Measurements from ENCODE around the gene NCK2. TPM values are rescaled to one million over a fixed set of nuclear protein-coding genes. Genes with fewer than 3 reads are reported as not detected.

The NCK2 gene
- total RNA-seq, 1 experiment from 2014 or later, result 45.4 TPM

GRCh38 chr2:105936954-105937353, 192.2 kb downstream of the NCK2 start:
- ATAC-seq (no peak), DNase-seq (no peak)
- intact Hi-C loops (cut with micrococcal nuclease), result no loop called here
- H3K27me3 ChIP-seq (ENCODE audit: low read length), result no peaks in the 10 kb centered on the region
- no peaks in the 10 kb centered on the region for H3K9me2 ChIP-seq (replicated peaks; ENCODE audit: low read length)
- no peak overlapping the region for H3K27ac ChIP-seq (ENCODE audit: low read length)
- H2AFZ ChIP-seq (ENCODE audit: low read length), result no peak overlapping the region
- ChIA-PET CTCF (no interaction called here), POLR2A (ENCODE audit: unreplicated experiment) (no interaction called here)
- no peaks in the 10 kb centered on the region for H3K36me3 ChIP-seq (ENCODE audit: low read depth, low read length)
- no peaks in the 10 kb centered on the region for H3K79me2 ChIP-seq (ENCODE audit: low read length)
- H3K4me2 ChIP-seq (ENCODE audit: low read length), result no peak overlapping the region
- BruUV-seq (replicated peaks), result no TSS peak
- H3F3A ChIP-seq (ENCODE audit: low read length, unreplicated experiment), result no peaks in the 10 kb centered on the region
- H4K20me1 ChIP-seq (ENCODE audit: low read length), result no peaks in the 10 kb centered on the region
- H3K9ac ChIP-seq (ENCODE audit: low read length), result no peak overlapping the region
- peaks cover 7% of the 10 kb centered on the region; the same call in 1 of the 2 replicates for H3K9me3 ChIP-seq (ENCODE audit: low read length)
- no peaks in the 10 kb centered on the region for H3K4me1 ChIP-seq (ENCODE audit: insufficient read depth, low read length)
- TF ChIP-seq CTCF (conservative IDR thresholded peaks at IDR 0.05; ENCODE audit: low read depth, low read length) (no peak), EZH2phosphoT487 (IDR thresholded peaks at IDR 0.05; ENCODE audit: borderline replicate concordance, low read length) (no peak), EZH2 (IDR thresholded peaks at IDR 0.05; ENCODE audit: low read length, unreplicated experiment) (no peak)
- no peak overlapping the region for H3K4me3 ChIP-seq (ENCODE audit: low read length)

- CTCF ChIA-PET, result no interaction called here
- H2AFZ ChIP-seq (ENCODE audit: low read length), result no peak overlapping the region
- peaks cover 7% of the 10 kb centered on the region; the same call in 1 of the 2 replicates for H3K9me3 ChIP-seq (ENCODE audit: low read length)
- ATAC-seq (no peak), DNase-seq (no peak)
- H3K27ac ChIP-seq (ENCODE audit: low read length), result no peak overlapping the region
- no peaks in the 10 kb centered on the region for H4K20me1 ChIP-seq (ENCODE audit: low read length)
- no peaks in the 10 kb centered on the region for H3K79me2 ChIP-seq (ENCODE audit: low read length)
- no peaks in the 10 kb centered on the region for H3K9me2 ChIP-seq (replicated peaks; ENCODE audit: low read length)
- intact Hi-C loops (cut with micrococcal nuclease), result no loop called here
- H3K4me2 ChIP-seq (ENCODE audit: low read length), result no peak overlapping the region
- no TSS peak for BruUV-seq (replicated peaks)
- H3K9ac ChIP-seq (ENCODE audit: low read length), result no peak overlapping the region
- no peaks in the 10 kb centered on the region for H3F3A ChIP-seq (ENCODE audit: low read length, unreplicated experiment)
- H3K4me1 ChIP-seq (ENCODE audit: insufficient read depth, low read length), result no peaks in the 10 kb centered on the region
- POLR2A ChIA-PET (ENCODE audit: unreplicated experiment), result interaction anchor here (0.6 kb wide), 1 partner anchor 892 kb away, joined by 5 read pairs; no protein-coding TSS in a partner anchor
- no peaks in the 10 kb centered on the region for H3K36me3 ChIP-seq (ENCODE audit: low read depth, low read length)
- no peak for TF ChIP-seq EZH2phosphoT487 (IDR thresholded peaks at IDR 0.05; ENCODE audit: borderline replicate concordance, low read length)
- no peak for TF ChIP-seq EZH2 (IDR thresholded peaks at IDR 0.05; ENCODE audit: low read length, unreplicated experiment)
- no peak for TF ChIP-seq CTCF (conservative IDR thresholded peaks at IDR 0.05; ENCODE audit: low read depth, low read length)
- H3K4me3 ChIP-seq (ENCODE audit: low read length), result no peak overlapping the region
- no peaks in the 10 kb centered on the region for H3K27me3 ChIP-seq (ENCODE audit: low read length)
Measured at GRCh38 chr2:105937498-105938097, 192.9 kb downstream of the NCK2 start.
